A549 (cell line): Measurements from ENCODE around the gene PTPRN2. TPM values are rescaled to one million over a fixed set of nuclear protein-coding genes. Genes with fewer than 3 reads are reported as not detected.

Source experiments
- ATAC-seq, 2 experiments: fragments of 200-7000 bp in 1 of 2; fragments of >200 bp in 1 of 2; cut with Nextera tagmentation in 1 of 2; cut with Tn5 transposase in 1 of 2; 3 replicates each; pipeline versions ENCODE4 v1.8.0 to v1.9.1; 2018 to 2020; ENCODE audit warnings: mild to moderate bottlenecking in 1 of 2, moderate library complexity in 1 of 2
- CTCF ChIA-PET: fragments of 300-600 bp; sonication (Branson Sonifier 250); formaldehyde crosslinking; extraction: SDS; loops from one replicate; lab custom pipeline; 2021; ENCODE audit warnings: antibody characterized with exemption, inconsistent platforms; lab: Yijun Ruan, JAX
- POLR2A ChIA-PET: fragments of 350-600 bp; formaldehyde crosslinking; extraction: SDS; loops from one replicate; lab custom pipeline; 2021; ENCODE audit warnings: antibody characterized with exemption, inconsistent platforms; lab: Yijun Ruan, JAX
- DNase-seq, 2 experiments: peaks; one replicate each; pipeline versions ENCODE4 v3.0.0 to v3.0.0-alpha.2; 2011 to 2016; ENCODE audit warnings: low read depth in 1 of 2, low spot score in 1 of 2
- FAIRE-seq: peaks from 2 replicates; lab custom pipeline; 2011; peaks lifted over from hg19 to GRCh38; lab: Jason Lieb, UNC
- H3K27ac ChIP-seq, 2 experiments: fragments of >200 bp; sonication (Bioruptor Twin); formaldehyde crosslinking; 3 replicates each; pipeline ENCODE4 v1.5.1; 2016 to 2017
- H3K4me1 ChIP-seq: fragments of >200 bp; sonication (Bioruptor Twin); formaldehyde crosslinking; 3 replicates; pipeline ENCODE4 v1.6.1; 2016
- H3K4me2 ChIP-seq: fragments of >200 bp; sonication (Bioruptor Twin); formaldehyde crosslinking; 3 replicates; pipeline ENCODE4 v1.6.1; 2016
- H3K4me3 ChIP-seq: fragments of >200 bp; sonication (Bioruptor Twin); formaldehyde crosslinking; 3 replicates; pipeline ENCODE4 v1.5.1; 2016
- H3K9me3 ChIP-seq: fragments of >200 bp; sonication (Bioruptor Twin); formaldehyde crosslinking; 3 replicates; pipeline ENCODE4 v1.6.1; 2016
- BHLHE40 ChIP-seq: IDR thresholded peaks from 2 replicates; pipeline ENCODE4 v1.6.1; 2012; ENCODE audit warnings: low read depth, low read length, inconsistent platforms
- CHD4 ChIP-seq: fragments of 200-600 bp; sonication (generic); IDR thresholded peaks from 2 replicates; pipeline ENCODE4 v1.6.1; 2016; ENCODE audit warnings: antibody characterized with exemption, mild to moderate bottlenecking, borderline replicate concordance
- EHF ChIP-seq: fragments of 250-450 bp; sonication (Bioruptor Pico); IDR thresholded peaks from 2 replicates; pipeline ENCODE4 v1.5.0; 2020; ENCODE audit warnings: mild to moderate bottlenecking
- FOSL2 ChIP-seq, 2 experiments: fragments of 450-650 bp in 1 of 2; fragments of >200 bp in 1 of 2; sonication (Bioruptor Twin) in 1 of 2; formaldehyde crosslinking; IDR thresholded peaks; 2 replicates each; pipeline versions ENCODE4 v1.5.0 to v1.6.1; 2016 to 2020; ENCODE audit warnings: mild to moderate bottlenecking in 1 of 2, moderate library complexity in 1 of 2
- HEYL ChIP-seq: fragments of 250-450 bp; sonication (Bioruptor Pico); IDR thresholded peaks from 2 replicates; pipeline ENCODE4 v1.8.0; 2021; ENCODE audit warnings: mild to moderate bottlenecking, moderate library complexity
- HOXA7 ChIP-seq: fragments of 250-450 bp; sonication (Bioruptor Pico); IDR thresholded peaks from 2 replicates; pipeline ENCODE4 v1.5.0; 2020; ENCODE audit warnings: mild to moderate bottlenecking, moderate library complexity
- HOXB13 ChIP-seq: fragments of 250-450 bp; sonication (Bioruptor Pico); IDR thresholded peaks from 2 replicates; pipeline ENCODE4 v1.5.0; 2020; ENCODE audit warnings: low read depth, mild to moderate bottlenecking, moderate library complexity
- JUNB ChIP-seq: fragments of >200 bp; sonication (Bioruptor Twin); formaldehyde crosslinking; IDR thresholded peaks from 2 replicates; pipeline ENCODE4 v1.6.1; 2016
- KDM1A ChIP-seq: fragments of 200-600 bp; sonication (generic); IDR thresholded peaks from 2 replicates; pipeline ENCODE4 v1.6.1; 2016; ENCODE audit warnings: low read depth, mild to moderate bottlenecking
- KDM5A ChIP-seq: fragments of 200-600 bp; sonication (generic); IDR thresholded peaks from 2 replicates; pipeline ENCODE4 v1.6.1; 2016; ENCODE audit warnings: antibody characterized with exemption, mild to moderate bottlenecking
- MAFK ChIP-seq: fragments of 450-650 bp; IDR thresholded peaks from 2 replicates; pipeline ENCODE4 v1.6.1; 2014; ENCODE audit not compliant: partially characterized antibody
- MAX ChIP-seq: IDR thresholded peaks from 2 replicates; pipeline ENCODE4 v1.6.1; 2012
- MAZ ChIP-seq: fragments of 150-350 bp; IDR thresholded peaks from 2 replicates; pipeline ENCODE4 v1.6.1; 2014; ENCODE audit warnings: antibody characterized with exemption, low read depth, low read length, borderline replicate concordance
- MYC ChIP-seq: IDR thresholded peaks from 2 replicates; pipeline ENCODE4 v1.6.1; 2012; ENCODE audit warnings: mild to moderate bottlenecking, inconsistent platforms, low read length, improper control_type of control experiment, borderline replicate concordance
- NFE2L2 ChIP-seq: fragments of 150-350 bp; conservative IDR thresholded peaks from 2 replicates; pipeline ENCODE4 v1.6.1; 2014; ENCODE audit warnings: low read length
- POLR2AphosphoS2 ChIP-seq: conservative IDR thresholded peaks from 2 replicates; pipeline ENCODE4 v1.6.1; 2012; ENCODE audit warnings: low read length, improper control_type of control experiment, inconsistent platforms
- RARB ChIP-seq: fragments of 250-450 bp; sonication (Bioruptor Pico); IDR thresholded peaks from 2 replicates; pipeline ENCODE4 v1.8.0; 2021; ENCODE audit warnings: mild to moderate bottlenecking, moderate library complexity
- RCOR1 ChIP-seq: fragments of 150-350 bp; IDR thresholded peaks from 2 replicates; pipeline ENCODE4 v1.6.1; 2014; ENCODE audit warnings: antibody characterized with exemption, low read length, low read depth
- RFX5 ChIP-seq: fragments of 450-650 bp; IDR thresholded peaks from 2 replicates; pipeline ENCODE4 v1.7.1; 2014; ENCODE audit warnings: antibody characterized with exemption, mild to moderate bottlenecking, moderate library complexity
- SMC3 ChIP-seq: fragments of >200 bp; sonication (Bioruptor Twin); formaldehyde crosslinking; IDR thresholded peaks from 3 replicates; pipeline ENCODE4 v1.6.1; 2018; ENCODE audit warnings: inconsistent platforms
- TP53 ChIP-seq: fragments of 250-450 bp; sonication (Bioruptor Pico); IDR thresholded peaks from 2 replicates; pipeline ENCODE4 v1.5.0; 2021; ENCODE audit warnings: mild to moderate bottlenecking, moderate library complexity
- ZFP36 ChIP-seq: fragments of 450-650 bp; IDR thresholded peaks from 2 replicates; pipeline ENCODE4 v1.6.1; 2014; ENCODE audit warnings: borderline replicate concordance; ENCODE audit not compliant: partially characterized antibody
- ZSCAN20 ChIP-seq: fragments of 250-450 bp; sonication (Bioruptor Pico); IDR thresholded peaks from 2 replicates; pipeline ENCODE4 v1.8.0; 2022; ENCODE audit warnings: mild to moderate bottlenecking, moderate library complexity
- WGBS: methylation state at CpG from one replicate; pipeline ENCODE4 v1.1.6; 2017; ENCODE audit errors: missing lambda C conversion rate; 5-methylcytosine and 5-hydroxymethylcytosine counted together
- polyA plus RNA-seq, 4 experiments: library from polyadenylated mRNA; depleted of rRNA in 3 of 4; stranded (reverse); fragments of >200 nt; fragmentation: RNase III in 1 of 4; extraction: RNeasy Plus Mini Kit Qiagen cat#74134 plus additional on column Dnase treatment in 1 of 4; gene quantifications; 2 replicates in 3 of 4; 3 replicates in 1 of 4; pipeline ENCODE4 v1.2.3, GENCODE V29; 2011 to 2017
- TF ChIP-seq, protein P1 (sequence below): fragments of 450-650 bp; IDR thresholded peaks from 2 replicates; pipeline ENCODE4 v1.6.1; 2014; ENCODE audit warnings: antibody characterized with exemption
- TF ChIP-seq, protein P2 (sequence below): fragments of 250-450 bp; sonication (Bioruptor Pico); IDR thresholded peaks from 2 replicates; pipeline ENCODE4 v1.5.0; 2020; ENCODE audit warnings: low read depth, mild to moderate bottlenecking, moderate library complexity

Gene PTPRN2
- polyA plus RNA-seq, 2 of the 4 experiments (the other 2 are of a cell fraction): 0.41 to 1.2 TPM

DNA sequence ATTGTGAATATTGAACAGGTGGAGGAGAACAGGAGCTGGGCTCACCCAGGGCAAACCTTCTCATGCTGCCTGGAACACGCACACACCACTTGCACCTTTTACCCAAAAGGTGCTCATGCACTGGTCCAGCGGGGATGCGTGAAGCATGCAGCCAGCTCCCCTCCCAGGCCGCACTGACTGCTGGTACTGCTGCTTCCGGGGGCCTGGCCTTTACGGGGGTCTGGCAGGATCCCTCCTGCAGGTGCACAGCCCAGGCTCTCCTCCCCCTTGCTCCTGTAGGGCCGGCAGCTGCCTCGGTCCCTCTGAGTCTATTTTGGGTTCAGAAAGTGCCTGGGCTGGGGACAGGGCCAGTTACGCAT is 1029.1 kb downstream of the PTPRN2 start:
- TF ChIP-seq JUNB: no peak
- TF ChIP-seq, protein P1, sequence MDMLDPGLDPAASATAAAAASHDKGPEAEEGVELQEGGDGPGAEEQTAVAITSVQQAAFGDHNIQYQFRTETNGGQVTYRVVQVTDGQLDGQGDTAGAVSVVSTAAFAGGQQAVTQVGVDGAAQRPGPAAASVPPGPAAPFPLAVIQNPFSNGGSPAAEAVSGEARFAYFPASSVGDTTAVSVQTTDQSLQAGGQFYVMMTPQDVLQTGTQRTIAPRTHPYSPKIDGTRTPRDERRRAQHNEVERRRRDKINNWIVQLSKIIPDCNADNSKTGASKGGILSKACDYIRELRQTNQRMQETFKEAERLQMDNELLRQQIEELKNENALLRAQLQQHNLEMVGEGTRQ: no peak
- no peak for TF ChIP-seq HEYL (CRISPR knock-in tag)
- TF ChIP-seq MAZ: no peak
- no peak for TF ChIP-seq FOSL2 (IDR thresholded peaks at IDR 0.05)
- TF ChIP-seq FOSL2 (CRISPR knock-in tag; IDR thresholded peaks at IDR 0.05): no peak
- no peak for TF ChIP-seq RARB (CRISPR knock-in tag)
- no peak for TF ChIP-seq EHF (CRISPR knock-in tag)
- FAIRE-seq (no peak), DNase-seq (no peak), ATAC-seq (no peak)
- peaks cover 8% of the 10 kb centered on the region; the same call in 1 of the 3 replicates for H3K4me1 ChIP-seq
- H3K27ac ChIP-seq: no peak overlapping the region
- H3K9me3 ChIP-seq: no peaks in the 10 kb centered on the region
- H3K4me2 ChIP-seq: no peak overlapping the region
- POLR2A ChIA-PET: no interaction called here
- CTCF ChIA-PET: no interaction called here
- 38% methylated on average over 4 of the region's 9 CpGs for WGBS
- H3K4me3 ChIP-seq: no peak overlapping the region

GRCh38 chr7:157558061-157558460 is 1029.6 kb downstream of the PTPRN2 start:
- no peak overlapping the region for H3K4me3 ChIP-seq
- FAIRE-seq (no peak), DNase-seq (no peak), ATAC-seq (no peak)
- POLR2A ChIA-PET: no interaction called here
- no peak overlapping the region for H3K27ac ChIP-seq
- H3K4me2 ChIP-seq: no peak overlapping the region
- H3K4me1 ChIP-seq: peaks cover 8% of the 10 kb centered on the region; the same call in 1 of the 3 replicates
- TF ChIP-seq SMC3: no peak
- TF ChIP-seq CHD4: no peak
- TF ChIP-seq BHLHE40: no peak
- TF ChIP-seq HOXA7 (CRISPR knock-in tag): no peak
- TF ChIP-seq MAX: no peak
- TF ChIP-seq MYC: no peak
- TF ChIP-seq RFX5: no peak
- no peak for TF ChIP-seq NFE2L2
- TF ChIP-seq KDM1A: no peak
- no peak for TF ChIP-seq MAFK
- no peak for TF ChIP-seq EHF (CRISPR knock-in tag)
- no peak for TF ChIP-seq RCOR1
- TF ChIP-seq POLR2AphosphoS2: no peak
- no peak for TF ChIP-seq TP53 (CRISPR knock-in tag)
- TF ChIP-seq ZFP36: no peak
- no peak for TF ChIP-seq HOXB13 (CRISPR knock-in tag)
- TF ChIP-seq KDM5A: no peak
- TF ChIP-seq, protein P2, sequence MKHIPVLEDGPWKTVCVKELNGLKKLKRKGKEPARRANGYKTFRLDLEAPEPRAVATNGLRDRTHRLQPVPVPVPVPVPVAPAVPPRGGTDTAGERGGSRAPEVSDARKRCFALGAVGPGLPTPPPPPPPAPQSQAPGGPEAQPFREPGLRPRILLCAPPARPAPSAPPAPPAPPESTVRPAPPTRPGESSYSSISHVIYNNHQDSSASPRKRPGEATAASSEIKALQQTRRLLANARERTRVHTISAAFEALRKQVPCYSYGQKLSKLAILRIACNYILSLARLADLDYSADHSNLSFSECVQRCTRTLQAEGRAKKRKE (CRISPR knock-in tag): no peak
- no peaks in the 10 kb centered on the region for H3K9me3 ChIP-seq
- CTCF ChIA-PET: no interaction called here
- WGBS: 76% methylated on average over 17 of the region's 17 CpGs

DNA sequence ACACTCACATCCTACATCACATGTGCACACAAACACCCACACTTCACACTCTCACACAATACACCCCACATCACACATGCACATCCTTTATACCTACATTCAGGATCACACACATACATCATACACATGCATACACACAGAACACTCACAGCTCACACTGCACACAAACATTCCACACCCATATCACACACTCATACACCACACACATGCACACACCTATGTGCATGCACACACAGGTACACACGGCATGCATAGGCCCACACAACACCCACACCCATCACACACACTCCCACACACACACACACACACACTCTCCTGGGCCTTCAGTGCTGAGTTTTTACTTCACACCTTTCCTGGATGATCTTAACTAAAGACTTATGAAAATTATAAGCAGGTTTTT is 1030.4 kb downstream of the PTPRN2 start:
- Histone ChIP-seq H3K4me3 (no peak overlapping the region), H3K9me3 (no peaks in the 10 kb centered on the region), H3K4me1 (peaks cover 8% of the 10 kb centered on the region; the same call in 1 of the 3 replicates), H3K4me2 (no peak overlapping the region), H3K27ac (no peak overlapping the region)
- ATAC-seq (no peak), DNase-seq (no peak), FAIRE-seq (no peak)
- WGBS: 41% methylated on average over 1 of the region's 1 CpG
- CTCF ChIA-PET: no interaction called here
- TF ChIP-seq, protein P1: no peak
- no peak for TF ChIP-seq JUNB
- no peak for TF ChIP-seq KDM5A
- no peak for TF ChIP-seq HEYL (CRISPR knock-in tag)
- TF ChIP-seq ZSCAN20 (CRISPR knock-in tag): no peak
- POLR2A ChIA-PET: no interaction called here
